NCI-H748 treated with DMSO at 0.1 percent for 48 hours (cell line): ENCODE results near the gene C1QTNF9.
"Not testable (repeated sequence)": the region's sequence is repeated elsewhere in the genome, so short reads cannot be mapped to it uniquely, and the experiment has no call there.

Source experiments
- DNase-seq: peaks from one replicate; lab custom pipeline; 2025; lab: John Stamatoyannopoulos, UW

The C1QTNF9 gene

DNA sequence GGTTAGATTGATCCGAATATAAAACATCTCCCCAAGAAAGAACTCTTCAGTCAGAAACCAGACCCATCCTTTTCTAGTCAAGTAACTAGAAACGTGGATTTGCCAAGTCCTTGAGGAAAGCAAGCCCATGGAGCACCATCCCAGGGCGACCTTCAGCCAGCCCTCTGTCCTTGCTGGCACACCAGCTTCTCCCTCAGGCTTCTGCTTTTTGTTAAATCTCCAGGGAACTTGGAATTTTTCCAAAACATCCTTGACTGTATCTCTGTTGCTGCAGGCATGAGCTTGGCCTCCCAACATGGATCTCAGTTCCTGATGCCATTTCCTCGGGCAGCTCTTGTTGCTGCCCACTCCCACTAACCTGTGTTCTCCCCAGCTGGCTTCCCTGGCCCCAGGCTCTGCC lies 27.1 kb upstream of the C1QTNF9 start:
- no peak for DNase-seq

DNA sequence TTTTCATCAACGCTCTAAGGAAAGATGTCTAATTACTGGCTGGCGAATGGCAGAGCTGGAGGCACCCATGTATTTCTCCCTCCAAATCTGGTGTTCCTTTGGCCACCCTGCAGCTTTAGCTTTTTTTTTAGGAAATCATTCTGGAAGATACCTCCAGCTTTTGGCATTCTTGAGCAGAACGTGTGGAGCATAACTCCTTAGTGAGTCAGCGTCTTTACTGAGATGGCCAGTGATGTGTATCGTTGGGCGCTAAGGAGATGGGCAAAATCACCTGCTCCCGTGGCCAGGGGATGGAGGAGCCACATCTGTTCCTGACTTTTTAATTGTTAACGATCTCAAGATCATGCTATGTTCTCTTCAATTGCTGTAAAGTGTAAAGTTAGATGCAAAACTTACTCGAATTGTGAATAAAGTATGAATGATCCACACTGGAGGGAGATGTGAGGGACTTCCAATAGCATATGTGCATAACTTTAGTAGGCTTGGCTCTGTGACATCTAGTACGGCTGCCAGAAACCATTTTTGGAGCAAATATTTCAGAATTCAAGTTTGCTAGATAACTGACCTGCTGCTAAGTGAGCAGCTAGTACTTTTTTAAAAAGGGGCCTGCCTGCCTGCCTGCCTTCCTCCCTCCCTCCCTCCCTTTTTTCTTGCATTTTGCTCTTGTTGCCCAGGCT lies 24.4 kb upstream of the C1QTNF9 start:
- DNase-seq: no peak

GRCh38 chr13:24286624-24287023 lies 22.8 kb upstream of the C1QTNF9 start:
- DNase-seq: no peak

- no peak for DNase-seq
Observed at GRCh38 chr13:24287748-24288287, 21.6 kb upstream of the C1QTNF9 start.

- DNase-seq: no peak
Observed at GRCh38 chr13:24288870-24289269, 20.5 kb upstream of the C1QTNF9 start.

- no peak for DNase-seq
Observed at GRCh38 chr13:24290280-24290932, 19.0 kb upstream of the C1QTNF9 start.

- no peak for DNase-seq
Observed at GRCh38 chr13:24292481-24292880, 16.9 kb upstream of the C1QTNF9 start.

- no peak for DNase-seq
Observed at GRCh38 chr13:24293746-24294145, 15.6 kb upstream of the C1QTNF9 start.

DNA sequence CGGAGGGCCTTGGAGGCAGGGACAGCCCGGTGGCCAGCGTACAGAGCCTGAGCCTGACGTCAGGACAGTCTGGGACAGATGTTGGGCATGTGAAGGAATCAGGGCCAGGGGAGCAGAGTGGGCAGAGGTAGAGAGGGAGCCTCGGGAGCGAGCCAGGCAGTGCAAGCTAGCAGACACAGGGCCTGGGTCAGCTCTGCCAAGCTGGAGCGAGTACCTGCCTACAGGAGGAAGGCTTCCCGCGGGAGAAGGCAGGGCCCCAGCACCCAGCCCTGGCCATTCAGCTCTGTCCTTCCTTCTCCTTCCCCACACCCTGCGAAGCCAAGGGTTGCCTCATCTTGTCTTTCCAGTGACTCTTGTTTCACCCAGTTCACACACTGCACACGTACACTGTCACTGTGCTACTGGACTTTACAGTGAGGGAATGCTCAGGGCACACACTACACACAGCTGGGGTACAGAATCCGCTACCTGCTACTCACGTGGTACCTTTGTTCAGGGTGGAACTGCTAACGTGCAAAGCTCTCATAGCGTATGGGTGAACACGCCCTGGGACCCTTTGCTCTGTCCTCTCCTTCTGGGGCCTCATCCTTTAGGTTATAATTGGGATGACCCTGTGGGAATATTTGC lies 9.8 kb upstream of the C1QTNF9 start:
- DNase-seq: no peak

GRCh38 chr13:24301434-24301833 lies 7.9 kb upstream of the C1QTNF9 start:
- no peak for DNase-seq

DNA sequence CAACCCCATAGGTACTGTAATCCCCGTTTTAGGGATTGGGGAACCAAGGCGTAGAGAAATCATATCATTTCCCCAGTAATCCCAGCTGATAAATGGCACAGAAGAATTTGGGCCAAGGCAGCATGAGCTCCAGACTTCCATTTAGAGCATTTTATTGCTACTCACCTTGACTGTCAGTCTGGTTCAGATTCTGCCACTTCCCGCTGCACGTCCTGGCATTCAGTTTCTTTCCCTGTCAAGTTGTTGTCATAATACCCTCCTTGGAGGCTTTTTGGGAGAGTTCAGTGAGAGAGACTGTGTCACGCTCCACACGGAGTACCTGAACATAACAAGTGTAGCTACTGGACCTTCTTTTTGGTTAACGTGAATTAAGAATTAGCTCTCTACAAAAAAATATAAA lies 7.5 kb upstream of the C1QTNF9 start:
- DNase-seq: no peak

DNA sequence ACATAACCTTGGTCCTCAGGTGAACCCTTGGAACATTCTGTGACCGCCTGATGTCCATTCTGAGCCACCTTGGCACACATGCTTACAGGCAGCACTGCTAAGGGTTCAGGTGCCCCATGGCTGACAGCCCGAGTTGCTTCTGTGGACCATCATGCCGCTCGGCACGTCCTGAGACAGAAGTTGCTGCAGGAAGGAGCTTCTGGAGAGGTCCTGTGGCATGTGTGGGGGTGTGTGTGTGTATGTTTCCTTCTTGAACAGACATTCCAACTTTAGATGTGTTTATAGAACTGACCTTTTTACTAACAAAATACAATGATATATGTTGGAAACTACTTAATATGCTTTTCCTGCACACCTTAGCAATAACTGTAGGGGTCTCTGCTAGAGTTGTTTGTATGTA lies 4.8 kb upstream of the C1QTNF9 start:
- no peak for DNase-seq

DNA sequence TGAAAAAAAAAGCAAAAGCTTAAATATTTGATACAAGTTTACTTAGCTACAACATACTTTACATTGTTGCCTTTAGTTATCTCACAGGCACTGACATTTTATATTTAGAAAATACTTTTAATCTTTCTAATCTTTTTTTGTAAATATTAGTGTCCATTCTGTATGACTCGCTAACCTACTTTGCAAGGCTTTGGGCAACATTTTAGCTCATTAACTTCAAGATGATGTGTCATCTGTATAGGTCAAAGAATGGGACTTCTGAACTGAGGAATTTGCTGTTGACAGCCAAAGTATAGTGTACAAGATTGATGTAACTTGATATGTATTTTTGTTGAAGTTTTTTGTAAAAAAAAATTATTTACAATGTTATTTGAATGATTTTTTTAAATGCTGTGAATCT lies 2.7 kb upstream of the C1QTNF9 start:
- DNase-seq: no peak

- peak; percentile 82 for DNase-seq
Observed at GRCh38 chr13:24307211-24308067, 1.9 kb upstream of the C1QTNF9 start.

GRCh38 chr13:24308068-24308445 lies 1.3 kb upstream of the C1QTNF9 start:
- no peak for DNase-seq

DNA sequence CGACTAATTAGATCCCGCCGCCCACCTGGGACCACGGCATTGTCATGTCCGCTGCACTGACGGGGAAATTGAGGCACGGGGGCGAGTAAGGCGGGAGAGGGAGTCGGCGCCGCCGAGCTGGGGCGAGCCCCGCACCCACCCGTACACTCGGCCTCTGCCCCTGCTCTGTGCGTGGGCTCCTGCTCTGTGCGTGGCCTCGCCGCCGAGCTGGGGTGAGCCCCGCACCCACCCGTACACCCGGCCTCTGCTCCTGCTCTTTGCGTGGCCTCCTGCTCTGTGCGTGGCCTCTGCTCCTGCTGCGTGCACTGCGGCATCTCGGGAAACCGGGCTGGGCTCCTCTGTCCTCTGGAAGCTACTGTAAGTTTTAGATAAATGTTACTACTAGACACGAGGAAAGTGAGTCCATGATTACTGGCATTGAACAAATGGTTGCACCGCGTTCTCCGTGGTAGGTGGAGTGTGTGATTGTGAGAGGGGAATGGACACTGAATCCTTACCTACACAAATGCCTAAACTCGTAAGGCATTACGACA lies 826 bp upstream of the C1QTNF9 start:
- no peak for DNase-seq

DNA sequence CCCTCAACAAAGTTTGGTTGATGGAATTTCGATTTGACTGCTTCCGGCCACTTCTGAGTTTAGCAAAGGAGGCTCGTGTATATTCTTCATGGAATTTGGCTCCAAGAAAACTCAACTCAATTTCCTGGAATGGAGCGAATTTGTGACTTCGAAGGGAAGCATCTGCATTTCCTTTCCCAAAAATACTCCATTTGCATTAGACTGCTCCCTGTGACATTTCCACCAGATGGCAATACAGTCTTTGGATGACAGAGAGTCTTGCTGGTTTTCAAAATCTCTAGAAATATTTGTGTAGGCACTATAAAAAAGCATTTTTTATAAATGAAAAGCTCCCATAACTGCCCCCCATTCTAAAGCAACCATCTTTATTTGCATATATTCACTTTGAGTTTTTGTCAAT lies 4.1 kb downstream of the C1QTNF9 start:
- DNase-seq: no peak

GRCh38 chr13:24317835-24318234 lies 8.5 kb downstream of the C1QTNF9 start:
- DNase-seq: not testable (repeated sequence)

GRCh38 chr13:24318878-24319277 lies 9.5 kb downstream of the C1QTNF9 start:
- not testable (repeated sequence) for DNase-seq

GRCh38 chr13:24319641-24320040 lies 10.3 kb downstream of the C1QTNF9 start:
- DNase-seq: not testable (repeated sequence)

DNA sequence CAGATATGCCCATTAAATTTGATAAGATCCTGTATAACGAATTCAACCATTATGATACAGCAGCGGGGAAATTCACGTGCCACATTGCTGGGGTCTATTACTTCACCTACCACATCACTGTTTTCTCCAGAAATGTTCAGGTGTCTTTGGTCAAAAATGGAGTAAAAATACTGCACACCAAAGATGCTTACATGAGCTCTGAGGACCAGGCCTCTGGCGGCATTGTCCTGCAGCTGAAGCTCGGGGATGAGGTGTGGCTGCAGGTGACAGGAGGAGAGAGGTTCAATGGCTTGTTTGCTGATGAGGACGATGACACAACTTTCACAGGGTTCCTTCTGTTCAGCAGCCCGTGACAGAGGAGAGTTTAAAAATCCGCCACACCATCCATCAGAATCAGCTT lies 12.0 kb downstream of the C1QTNF9 start:
- DNase-seq: not testable (repeated sequence)

DNA sequence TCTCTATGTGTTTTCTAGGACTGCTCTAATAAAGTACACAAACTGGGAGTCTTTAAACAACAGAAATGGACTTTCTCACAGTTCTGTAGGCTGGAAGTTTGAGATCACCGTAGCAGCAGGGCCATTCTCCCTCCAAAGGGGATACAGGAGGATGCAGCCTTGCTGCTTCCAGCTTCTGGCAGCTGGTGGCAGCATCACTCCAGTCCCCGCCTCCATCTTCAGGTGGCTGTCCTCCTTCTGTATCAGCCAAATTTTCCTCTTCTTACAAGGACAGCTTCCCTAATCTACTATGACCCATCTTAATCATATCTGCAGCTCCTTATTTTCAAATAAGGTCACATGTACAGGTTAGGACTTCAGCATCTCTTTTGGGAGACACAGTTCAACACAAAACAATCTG lies 13.1 kb downstream of the C1QTNF9 start:
- DNase-seq: not testable (repeated sequence)
